NCI-H2081 (cell line): ENCODE results near the gene GSTM3.
"Not testable (repeated sequence)": the region's sequence is repeated elsewhere in the genome, so short reads cannot be mapped to it uniquely, and the experiment has no call there.

ENCODE experiments used
- DNase-seq, 2 experiments: peaks; one replicate each; lab custom pipeline; 2025; lab: John Stamatoyannopoulos, UW

GSTM3 gene

DNA sequence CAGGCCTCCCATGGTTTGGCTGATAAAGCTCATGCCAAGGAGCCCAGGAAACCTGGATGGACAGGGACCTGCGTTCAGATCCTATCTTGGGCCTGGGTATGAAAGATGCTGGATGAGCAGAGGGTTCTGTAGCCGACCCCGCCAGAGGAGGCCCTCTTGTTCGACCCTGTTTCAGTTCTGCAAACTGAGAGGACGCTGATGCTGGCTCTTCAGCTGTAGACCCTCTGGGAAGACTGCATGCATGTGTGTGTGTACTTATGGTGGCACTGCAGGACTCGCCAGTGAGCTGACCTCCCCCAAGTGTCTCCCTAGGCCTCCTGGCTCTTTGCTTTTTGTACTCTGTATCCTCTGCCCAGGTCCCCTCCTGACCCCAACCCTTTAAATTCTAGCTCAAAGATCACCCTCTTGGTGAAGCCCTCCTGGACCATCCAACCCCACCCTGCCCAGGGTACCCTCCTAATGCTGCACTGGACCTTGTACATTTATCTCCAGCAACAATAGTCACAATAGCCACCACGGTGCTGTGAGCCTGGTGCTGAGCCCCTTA, 21.3 kb upstream of the GSTM3 start:
- DNase-seq: no peak

DNA sequence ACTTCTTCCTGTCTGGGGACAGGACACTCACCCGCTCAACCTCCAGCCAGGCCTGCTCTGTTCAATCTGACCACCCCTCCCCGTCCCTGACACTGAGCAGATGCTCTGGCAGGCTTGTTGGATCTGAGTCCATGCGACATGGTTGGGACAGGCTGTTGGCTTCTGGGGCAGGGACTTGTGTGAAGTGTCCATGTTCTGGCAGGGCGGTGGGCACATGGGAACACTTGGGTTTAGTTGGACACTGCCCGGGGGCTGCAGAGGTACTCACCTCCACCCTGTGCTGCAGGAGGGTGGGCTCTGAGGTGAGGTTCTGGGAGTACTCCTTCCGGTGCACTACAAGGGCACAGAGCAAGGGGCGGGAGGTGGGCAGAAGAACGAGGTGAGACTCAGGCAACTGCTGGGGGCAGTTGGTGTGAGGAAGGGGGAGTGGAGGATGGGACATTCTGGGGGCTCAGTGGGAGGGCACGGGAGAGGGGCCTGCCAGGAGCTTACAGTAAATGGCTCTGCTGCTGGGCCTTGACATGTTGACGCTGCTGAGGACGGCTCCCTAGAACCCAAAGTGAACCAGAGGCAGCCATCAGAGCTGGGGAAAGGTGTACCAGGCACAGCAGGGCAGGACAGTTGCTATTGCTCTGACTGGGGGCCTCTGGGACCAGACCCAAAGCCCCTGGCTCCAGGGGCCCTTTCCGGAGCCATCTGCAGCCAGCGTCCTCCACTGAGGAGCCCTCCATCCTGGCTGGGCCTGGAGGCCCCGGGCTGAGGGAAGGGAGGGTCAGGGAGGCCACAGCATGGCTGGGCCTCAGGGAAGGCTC, 20.6 kb upstream of the GSTM3 start:
- no peak for DNase-seq

DNA sequence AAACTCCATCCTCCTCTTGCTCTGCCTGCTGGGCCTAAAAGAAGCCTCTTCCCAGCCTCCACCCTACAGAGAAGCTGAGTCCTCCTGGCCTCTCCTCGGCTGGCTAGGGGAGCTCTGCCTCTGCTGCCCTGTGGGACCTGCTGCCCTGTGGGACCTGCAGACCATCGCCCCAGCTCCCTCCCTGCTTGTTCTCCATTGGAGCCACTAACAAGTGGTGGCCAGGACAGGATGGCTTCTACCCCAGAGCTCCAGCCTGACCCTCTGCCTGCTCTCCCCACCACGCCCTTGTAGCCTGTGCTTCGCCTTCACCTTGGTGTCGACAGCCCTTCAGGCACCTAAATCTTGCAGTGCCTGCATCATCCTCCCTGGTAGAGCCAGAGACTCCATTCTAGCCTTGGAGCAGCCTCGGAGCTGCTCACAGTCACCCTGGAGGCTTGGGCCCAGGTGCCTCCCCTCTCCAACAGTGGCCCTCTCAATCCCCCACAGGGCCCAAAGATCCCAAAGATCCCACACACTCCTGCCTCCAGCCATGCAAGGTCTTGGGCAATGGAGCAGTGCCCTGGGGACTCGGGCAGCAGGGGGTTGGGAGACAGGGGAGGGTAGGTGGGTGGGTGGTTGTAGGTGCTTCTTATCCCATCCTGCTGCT, 19.9 kb upstream of the GSTM3 start:
- no peak for DNase-seq

DNA sequence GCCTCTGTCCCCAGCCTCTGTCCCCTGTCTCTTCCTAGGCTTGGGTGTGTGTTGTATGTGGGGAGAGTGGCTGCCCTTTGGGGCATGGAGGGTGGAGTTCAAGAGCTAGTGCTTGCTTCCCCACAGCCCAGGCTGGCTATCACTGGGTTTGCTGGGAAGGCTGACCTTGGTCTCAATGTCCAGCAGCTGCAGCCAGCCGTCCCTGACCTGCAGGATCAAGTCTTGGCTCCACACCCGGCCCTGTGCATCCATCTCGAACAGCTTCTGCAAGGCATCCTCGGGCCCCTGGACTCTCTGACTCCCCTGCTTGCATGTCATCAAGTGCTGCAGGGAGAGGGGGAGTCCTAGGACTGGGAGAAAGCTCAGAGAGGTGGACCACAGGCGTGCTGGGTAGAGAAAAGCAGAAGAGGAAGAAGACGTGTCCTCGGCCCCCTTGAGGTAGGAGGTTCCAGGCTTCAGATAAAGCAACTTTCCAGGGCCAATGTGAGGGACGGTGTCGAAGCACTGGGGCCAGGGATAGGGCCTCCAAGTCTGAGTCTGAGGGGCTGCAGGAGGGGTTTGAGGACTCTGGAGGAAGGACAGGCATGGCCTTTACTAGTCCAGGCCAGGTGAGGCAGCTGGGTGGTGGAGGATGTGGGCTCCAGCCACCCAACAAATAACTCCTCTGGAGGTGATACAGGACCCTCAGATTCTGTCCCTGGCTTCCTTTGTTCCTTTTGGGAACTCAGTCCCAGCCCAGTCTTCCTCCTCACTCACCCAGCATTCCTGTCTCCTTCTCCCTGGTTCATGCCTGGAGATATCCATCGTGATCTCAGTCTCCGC, 18.9 kb upstream of the GSTM3 start:
- DNase-seq: no peak

DNA sequence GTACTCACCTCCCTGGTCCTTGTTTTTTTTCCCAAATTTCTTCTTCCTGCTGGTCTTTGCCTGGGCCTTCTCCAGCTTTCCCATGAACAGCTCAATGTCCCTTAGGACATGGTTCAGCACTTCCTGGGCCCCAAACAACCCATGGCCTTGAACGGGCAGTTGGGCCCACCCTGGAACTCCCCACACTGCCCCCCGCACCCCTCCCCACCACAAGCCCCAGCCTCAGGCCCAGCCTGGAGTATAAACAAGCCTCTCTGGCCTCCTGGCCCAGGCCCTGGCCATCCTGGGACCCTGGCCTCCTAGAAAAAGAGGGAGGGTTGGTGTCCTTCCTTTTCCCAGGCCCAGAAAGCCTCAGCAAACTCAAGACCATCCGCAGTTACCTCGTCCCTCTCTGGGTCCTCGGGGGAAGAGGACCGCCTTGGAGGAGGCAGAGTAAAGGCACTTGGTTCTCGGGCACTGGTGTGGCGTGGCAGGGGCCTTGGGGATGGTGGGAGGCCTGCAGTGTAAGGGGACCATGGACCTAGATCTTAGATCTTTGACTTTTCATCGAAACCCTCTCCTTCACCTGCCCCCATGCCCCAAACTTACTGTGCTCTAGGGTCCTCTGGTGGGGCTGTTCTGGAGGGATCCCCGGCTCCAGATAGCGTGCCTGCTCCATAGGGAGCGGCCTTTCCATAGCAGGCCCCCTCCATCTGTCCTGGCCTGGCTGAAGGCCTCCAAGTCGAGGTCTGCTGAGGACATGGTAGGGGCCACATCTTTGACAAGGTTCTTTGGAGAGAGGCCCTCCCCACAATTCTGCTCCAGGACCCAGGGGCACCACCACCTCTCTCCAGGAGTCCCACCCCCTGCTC, 17.3 kb upstream of the GSTM3 start:
- no peak for DNase-seq

DNA sequence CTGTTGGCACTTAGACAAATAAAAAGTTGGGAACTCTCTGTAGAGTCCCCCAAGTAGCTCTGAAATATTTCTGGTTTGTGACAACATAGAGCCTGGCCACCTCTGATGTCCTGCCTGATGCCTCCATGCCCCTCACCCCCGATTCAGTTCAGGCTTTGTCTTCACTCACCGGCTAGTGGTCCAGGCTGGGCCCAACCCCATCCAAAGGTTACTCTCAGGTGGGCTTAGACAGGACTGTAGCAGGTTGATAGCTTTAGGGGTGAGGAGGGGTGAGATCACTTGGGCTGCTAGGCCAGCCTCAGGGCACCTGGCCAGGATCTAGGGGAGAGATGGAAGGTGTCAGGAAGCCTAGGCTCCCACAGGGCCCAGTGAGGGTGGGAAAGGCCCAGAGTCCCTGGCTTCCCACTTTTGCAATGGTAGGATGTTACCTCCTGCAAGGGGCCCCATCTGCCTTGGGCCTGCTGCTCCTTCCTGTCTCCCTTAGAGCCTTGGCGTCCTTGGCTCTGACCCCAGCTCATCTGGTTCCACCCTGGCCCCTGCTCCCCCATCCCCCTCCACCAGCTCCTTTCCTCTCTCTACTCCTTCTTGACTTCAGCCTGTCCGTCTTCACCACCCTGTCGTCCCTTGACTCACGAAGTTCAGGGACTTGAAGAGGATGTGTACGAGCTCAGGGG, 16.1 kb upstream of the GSTM3 start:
- no peak for DNase-seq

DNA sequence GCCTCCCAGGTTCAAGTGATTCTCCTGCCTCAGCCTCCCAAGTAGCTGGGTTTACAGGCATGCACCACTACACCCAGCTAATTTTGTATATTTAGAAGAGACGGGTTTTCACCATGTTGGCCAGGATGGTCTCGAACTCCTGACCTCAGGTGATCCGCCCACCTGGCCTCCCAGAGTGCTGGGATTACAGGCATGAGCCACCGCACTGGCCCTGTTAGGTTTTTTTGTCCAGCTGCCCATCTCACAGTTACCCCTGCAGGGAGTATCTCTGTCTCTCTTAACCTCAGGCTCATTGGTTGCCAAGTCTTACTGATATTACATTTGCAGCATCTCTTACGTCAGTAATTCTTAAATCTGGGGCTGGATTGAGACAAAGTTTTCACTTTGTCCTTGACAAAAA, 15.5 kb upstream of the GSTM3 start:
- DNase-seq: not testable (repeated sequence)

DNA sequence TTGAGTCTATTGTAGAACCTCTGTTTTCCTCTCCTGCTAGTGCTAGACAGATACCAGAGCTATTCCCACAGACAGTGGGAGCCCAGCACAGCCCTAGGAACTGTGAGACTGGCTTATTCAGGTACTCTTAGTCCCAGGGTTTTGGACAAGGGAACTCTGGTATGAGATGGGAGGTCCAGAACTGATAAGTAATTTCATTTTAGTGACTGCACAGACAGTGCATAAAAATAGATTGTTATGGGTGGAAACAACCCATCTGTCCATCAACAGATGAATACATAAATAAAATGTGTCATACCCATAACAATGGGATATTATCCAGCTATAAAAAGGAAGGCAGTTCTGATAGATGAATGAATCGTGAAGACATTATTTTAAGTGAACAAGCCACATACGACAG, 13.9 kb upstream of the GSTM3 start:
- DNase-seq: no peak

DNA sequence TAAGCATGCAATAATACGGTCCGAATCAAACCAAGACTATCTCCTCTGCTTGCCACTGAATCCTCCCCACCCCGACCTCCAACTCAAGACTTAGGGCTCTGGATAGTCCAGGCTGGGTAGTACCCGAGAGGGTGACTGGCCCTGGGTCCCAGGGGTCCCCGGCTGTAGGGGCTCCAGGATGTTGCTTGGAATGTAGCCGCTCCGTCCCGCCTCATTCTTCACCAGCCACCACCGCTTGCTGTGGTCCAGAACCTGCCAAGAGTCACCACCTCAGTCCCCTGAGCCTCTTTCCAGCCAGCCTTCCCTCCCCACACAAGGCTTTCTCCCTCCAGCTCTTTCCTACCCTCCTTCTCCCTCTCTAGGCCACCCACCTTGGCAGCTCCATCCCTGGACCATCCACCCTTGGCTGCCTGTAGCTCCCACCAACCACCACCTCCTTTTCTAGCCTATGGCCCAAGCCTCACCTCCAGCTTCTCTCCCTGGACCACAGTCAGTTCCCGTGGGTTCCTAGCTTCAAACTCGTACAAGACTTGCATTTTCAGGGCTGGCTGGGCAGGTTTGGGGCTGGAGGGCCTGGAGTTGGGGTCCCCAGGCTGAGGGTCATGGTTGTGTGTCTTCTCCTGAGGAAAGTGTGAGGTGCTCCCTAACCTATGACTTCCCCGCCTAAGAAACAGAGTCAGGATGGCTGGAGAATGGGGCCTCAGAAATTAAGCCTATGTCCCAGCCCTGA, 10.9 kb upstream of the GSTM3 start:
- no peak for DNase-seq

DNA sequence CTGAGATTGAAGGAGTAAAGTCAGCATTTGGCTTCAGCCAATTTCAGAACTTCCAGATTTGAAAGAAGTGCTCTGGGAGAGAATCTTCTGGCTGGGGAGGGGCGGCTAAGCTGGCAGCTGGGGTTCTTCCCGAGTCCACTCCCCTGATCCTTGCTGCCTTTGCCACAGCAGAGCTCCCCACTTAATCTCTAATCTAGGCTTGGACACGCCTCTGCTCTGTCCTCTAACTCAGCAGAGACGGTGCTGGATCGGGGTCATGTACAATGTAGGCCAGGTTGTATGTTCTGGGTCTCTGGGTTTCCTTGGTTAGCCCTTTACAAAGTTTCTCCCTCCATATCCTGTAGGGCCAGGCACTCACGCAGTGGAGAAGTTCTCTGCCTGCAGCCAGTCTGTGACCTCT, 10.1 kb upstream of the GSTM3 start:
- no peak for DNase-seq

DNA sequence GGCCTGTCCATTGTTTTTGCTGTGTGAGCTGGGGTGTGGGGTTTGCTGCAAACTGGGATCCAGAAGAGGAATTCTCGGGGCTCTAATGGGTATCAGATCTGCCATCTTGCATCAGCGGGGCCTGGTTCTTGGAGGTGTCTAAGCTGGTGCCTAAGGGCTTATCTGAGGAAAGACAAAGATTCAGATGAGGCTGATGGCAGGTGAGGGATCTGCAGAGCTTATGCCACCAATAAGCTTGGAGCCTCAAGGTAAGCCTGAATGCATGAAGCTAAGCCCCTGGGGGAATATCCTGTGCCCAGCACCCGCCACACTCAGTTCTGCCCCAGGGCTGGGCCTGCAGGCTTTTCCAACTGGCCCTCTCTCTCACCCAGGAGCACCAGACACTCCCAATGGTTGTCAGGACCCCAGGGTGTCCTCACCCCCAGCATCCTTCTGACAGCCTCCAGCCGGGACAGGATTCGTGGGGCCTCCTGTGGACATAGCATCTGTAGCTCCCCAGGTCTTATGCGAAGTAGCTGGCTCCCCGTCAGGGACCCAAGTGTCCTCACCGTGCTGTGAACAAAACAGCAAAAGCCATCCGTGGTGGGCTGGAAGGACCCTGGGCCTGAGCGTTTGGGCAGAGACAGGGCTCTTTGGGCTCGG, 9.5 kb upstream of the GSTM3 start:
- no peak for DNase-seq

DNA sequence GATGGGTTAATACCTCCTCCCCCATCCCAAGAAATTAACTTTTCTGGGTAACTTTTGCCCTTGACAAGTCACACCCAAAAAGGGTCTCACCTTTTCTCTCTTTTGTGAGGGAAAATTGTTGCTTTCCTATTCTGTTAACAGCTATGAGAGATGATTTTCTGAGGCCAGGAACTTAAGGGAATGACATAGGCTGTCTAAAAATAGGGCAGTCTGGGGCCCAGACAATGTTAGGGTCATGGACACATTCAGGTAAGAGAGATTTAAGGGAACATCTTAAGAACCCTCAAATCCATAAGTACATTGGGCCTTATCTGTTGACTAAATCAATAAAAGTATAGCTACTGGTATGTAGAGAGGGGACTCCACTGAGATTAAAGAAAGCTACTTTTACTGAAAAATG, 8.4 kb upstream of the GSTM3 start:
- no peak for DNase-seq

DNA sequence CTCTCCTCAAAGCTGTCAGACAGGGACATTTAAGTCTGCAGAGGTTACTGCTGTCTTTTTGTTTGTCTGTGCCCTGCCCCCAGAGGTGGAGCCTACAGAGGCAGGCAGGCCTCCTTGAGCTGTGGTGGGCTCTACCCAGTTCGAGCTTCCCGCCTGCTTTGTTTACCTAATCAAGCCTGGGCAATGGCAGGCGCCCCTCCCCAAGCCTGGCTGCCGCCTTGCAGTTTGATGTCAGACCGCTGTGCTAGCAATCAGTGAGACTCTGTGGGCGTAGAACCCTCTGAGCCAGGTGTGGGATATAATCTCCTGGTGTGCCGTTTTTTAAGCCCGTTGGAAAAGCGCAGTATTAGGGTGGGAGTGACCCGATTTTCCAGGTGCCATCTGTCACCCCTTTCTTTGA, 7.5 kb upstream of the GSTM3 start:
- not testable (repeated sequence) for DNase-seq

DNA sequence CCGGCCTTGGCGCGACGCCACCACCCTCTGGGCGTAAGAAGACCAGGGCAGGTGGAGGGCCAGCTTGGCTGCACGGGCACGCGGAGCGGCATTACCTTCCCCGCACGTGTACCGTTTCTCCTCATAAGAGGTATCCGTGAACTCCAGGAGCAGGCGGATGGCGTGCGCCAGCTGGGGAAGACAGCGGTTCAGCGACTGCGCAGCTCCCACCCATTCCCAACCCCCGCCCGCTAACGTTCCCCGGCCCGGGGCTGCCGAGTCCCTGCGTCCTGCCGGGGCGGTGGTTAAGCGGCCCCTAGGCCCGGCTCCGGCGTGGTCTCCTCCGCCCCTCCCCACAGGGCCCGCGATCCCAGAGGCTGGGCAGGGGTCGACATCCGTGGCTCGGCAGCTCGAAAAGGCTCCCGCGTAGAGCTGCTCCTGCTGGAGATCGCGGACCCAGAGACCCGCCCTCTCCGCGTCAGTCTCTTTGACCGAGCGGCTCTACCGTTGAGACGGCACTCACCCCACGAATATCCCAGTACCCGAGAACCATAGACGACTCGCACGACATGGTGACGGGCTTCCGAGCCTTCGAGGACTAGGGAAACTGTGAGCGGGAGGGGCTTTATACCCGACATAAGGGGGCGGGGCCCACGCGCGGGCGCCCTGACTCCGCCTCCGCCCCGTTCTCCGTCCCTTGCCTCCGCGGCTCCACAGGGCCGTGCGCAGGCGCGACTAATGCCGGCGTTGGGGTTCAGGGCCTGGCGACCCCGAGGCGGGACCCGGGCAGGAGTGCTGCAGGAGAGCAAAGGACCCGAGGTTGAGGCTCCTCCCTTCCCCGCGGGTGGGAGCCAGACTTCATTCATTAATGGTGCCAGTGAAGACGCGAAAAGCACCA, 862 bp downstream of the GSTM3 start:
- peak; percentile 32 to 49 for DNase-seq

DNA sequence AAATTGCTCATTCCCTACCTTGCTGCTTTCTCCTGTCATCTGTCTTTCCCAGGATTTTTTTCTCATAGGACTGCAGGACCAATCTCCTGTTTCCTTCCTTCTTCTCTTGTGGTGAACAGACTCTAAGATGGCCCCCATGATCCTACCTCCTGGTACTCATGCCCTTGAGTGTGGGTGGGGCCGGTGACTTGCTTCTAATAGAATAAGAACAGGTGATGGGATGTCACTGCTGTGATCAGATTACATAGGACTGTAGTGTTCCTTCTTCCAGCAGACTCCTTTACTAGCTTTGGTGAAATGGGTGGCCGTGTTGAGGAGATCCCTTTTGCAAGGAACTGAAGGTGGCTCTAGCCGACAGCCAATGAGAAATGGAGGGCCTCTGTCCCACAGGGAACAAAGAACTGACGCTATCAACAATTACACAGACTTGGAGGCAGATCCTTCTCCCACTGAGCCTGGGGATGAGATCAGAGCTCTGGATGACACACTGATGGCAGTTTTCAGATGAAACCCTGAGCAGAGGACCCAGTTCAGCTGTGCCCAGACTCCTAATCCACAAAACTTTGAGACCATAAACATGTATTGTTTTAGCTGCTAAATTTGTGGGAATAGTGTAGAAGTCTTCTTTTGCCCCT, 7.5 kb downstream of the GSTM3 start:
- DNase-seq: no peak

DNA sequence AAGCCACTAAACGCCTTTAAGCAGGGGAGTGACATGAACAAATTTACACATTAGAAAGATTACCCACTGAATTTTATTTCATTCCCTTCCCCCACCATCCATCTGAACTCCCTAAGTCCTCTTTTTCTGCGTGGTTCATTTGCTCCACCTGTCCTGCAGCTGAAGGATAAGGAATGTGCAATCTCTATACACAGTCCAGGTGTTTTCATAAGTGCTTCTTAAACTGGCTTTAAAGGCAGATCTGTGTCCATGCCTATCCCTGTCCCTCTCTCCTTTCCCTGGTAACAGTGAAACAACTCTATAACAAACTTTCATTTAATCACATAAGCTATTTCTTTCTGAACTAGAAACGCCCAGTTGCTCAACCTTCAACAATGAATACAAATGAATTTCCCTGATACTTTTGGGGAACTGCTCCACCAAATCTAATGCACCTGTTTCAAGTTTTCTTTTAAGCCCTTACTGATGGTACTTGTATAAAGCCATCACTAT, 8.4 kb downstream of the GSTM3 start:
- no peak for DNase-seq

DNA sequence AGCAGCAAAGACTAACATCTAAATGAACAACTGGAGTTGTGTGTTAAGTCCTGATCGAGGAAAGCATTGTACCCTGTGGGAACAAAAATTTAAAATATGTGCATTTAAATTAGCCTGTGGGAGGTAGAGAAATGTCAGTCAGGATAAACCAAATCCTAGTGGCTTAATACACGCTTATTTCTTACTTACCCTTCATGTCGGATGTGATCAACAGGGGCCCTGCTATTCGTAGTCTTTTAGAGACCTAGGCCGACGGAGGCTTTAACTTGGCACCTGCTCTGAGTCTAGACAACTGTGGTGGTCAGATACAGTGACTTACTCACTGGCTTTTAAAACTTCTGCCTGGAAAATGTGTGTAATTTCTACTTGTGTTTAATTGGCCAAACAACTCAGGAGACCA, 10.2 kb downstream of the GSTM3 start:
- DNase-seq: no peak

DNA sequence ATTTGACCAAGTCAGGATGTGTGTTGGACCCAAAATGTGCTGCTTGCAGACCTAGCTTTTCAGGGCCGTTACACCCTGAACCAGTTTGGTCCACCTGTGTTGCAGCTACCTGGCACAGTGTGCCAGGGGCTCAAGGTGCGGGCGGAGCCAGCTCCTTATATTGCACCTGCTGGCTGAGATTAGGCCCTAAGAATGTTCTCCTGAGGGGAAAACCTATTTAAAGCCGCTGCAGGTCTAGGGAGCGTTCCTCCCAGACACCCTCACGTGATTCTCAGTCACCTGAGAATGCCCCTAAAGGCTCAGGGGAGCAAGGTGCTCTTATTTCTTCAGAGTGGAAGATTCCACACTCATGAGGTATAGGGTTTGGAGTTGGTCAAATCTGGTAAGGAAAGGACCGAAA, 12.0 kb downstream of the GSTM3 start:
- DNase-seq: no peak
